ENCODE results near the gene CD163L1. TPM values are rescaled to one million over a fixed set of nuclear protein-coding genes. Genes with fewer than 3 reads are reported as not detected.

The CD163L1 gene
- total and polyA plus RNA-seq, 8 donors: 0.58 to 99.5 (median 5.5) TPM

DNA sequence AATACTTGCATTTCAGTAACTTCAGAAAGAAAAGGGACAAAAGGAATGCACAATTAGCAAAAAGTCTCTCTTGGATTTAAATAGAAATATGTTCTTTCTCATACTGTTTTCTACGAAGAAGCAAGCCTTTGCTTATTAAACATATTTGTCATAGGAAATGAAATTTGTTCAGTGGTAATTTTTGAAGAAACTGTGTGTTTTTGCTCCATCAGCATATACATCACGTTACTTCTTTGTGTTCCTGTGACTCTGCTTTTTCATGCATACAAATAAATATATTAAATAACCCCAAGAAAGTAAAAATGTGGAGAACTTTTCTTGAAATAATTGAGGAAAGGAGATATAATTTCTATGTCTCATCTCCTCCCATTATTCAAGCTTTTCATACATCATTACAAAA is 39.7 kb downstream of the CD163L1 start:
- H3K27ac ChIP-seq: no peak overlapping the region
- DNase-seq: no peak
- H3K4me3 ChIP-seq: no peak overlapping the region
- TF ChIP-seq POLR2A (IDR thresholded peaks at IDR 0.05) (no peak), EP300 (IDR thresholded peaks at IDR 0.05) (no peak), POLR2AphosphoS5 (IDR thresholded peaks at IDR 0.05) (no peak)
- TF ChIP-seq, protein P1, sequence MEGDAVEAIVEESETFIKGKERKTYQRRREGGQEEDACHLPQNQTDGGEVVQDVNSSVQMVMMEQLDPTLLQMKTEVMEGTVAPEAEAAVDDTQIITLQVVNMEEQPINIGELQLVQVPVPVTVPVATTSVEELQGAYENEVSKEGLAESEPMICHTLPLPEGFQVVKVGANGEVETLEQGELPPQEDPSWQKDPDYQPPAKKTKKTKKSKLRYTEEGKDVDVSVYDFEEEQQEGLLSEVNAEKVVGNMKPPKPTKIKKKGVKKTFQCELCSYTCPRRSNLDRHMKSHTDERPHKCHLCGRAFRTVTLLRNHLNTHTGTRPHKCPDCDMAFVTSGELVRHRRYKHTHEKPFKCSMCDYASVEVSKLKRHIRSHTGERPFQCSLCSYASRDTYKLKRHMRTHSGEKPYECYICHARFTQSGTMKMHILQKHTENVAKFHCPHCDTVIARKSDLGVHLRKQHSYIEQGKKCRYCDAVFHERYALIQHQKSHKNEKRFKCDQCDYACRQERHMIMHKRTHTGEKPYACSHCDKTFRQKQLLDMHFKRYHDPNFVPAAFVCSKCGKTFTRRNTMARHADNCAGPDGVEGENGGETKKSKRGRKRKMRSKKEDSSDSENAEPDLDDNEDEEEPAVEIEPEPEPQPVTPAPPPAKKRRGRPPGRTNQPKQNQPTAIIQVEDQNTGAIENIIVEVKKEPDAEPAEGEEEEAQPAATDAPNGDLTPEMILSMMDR (IDR thresholded peaks at IDR 0.05): no peak
- 49 to 70% (median 58%) methylated on average over 2 of the region's 2 CpGs for WGBS, 5 donors
- H3K9me3 ChIP-seq: no peaks in the 10 kb centered on the region
- H3K27me3 ChIP-seq: no peaks in the 10 kb centered on the region
- intact Hi-C loops (cut with DNase I; ENCODE audit: low total_unique reads): no loop called here
- no peaks in the 10 kb centered on the region for H3K36me3 ChIP-seq
- no peaks in the 10 kb centered on the region for H3K4me1 ChIP-seq

GRCh38 chr12:7403466-7403865 is 40.5 kb downstream of the CD163L1 start:
- Histone ChIP-seq H3K27me3 (no peaks in the 10 kb centered on the region), H3K27ac (no peak overlapping the region), H3K4me1 (no peaks in the 10 kb centered on the region), H3K36me3 (no peaks in the 10 kb centered on the region), H3K9me3 (no peaks in the 10 kb centered on the region), H3K4me3 (no peak overlapping the region)
- WGBS, 5 donors: 69 to 80% (median 73%) methylated on average over 7 of the region's 7 CpGs
- intact Hi-C loops (cut with DNase I; ENCODE audit: low total_unique reads): no loop called here
- TF ChIP-seq POLR2AphosphoS5 (IDR thresholded peaks at IDR 0.05) (no peak), EP300 (IDR thresholded peaks at IDR 0.05) (no peak), POLR2A (IDR thresholded peaks at IDR 0.05) (no peak)
- TF ChIP-seq, protein P1 (IDR thresholded peaks at IDR 0.05): no peak
- no peak for DNase-seq

DNA sequence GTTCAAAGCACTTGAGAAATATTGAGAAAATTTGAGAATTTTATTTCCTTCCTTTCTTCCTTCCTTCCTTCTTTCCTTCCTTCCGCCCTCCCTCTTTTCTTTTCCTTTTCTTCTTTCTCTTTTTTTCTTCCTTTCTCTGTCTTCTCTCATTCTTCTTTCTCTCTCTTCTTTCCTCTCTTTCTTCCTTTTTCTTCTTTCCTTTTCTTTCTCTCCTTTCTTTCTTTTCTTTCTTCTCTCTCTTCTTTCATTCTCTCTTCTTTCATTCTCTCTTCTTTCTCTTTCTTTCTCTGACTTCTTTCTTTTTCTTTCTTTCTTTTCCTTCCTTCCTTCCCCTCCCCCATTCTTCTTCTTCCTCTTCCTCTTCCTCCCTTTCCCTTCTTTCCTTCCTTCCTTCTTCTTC is 44.9 kb downstream of the CD163L1 start:
- Histone ChIP-seq H3K4me3 (no peak overlapping the region), H3K27me3 (no peaks in the 10 kb centered on the region), H3K4me1 (no peaks in the 10 kb centered on the region), H3K27ac (no peak overlapping the region), H3K9me3 (peaks cover 0 to 5% (median 0%) of the 10 kb centered on the region in 4 donors), H3K36me3 (no peaks in the 10 kb centered on the region)
- TF ChIP-seq POLR2AphosphoS5 (IDR thresholded peaks at IDR 0.05) (no peak), EP300 (IDR thresholded peaks at IDR 0.05) (no peak), POLR2A (IDR thresholded peaks at IDR 0.05) (no peak)
- TF ChIP-seq, protein P1 (IDR thresholded peaks at IDR 0.05): no peak
- intact Hi-C loops (cut with DNase I; ENCODE audit: low total_unique reads): no loop called here
- DNase-seq: no peak
- WGBS, 5 donors: 85 to 95% (median 91%) methylated on average over 1 of the region's 1 CpG

DNA sequence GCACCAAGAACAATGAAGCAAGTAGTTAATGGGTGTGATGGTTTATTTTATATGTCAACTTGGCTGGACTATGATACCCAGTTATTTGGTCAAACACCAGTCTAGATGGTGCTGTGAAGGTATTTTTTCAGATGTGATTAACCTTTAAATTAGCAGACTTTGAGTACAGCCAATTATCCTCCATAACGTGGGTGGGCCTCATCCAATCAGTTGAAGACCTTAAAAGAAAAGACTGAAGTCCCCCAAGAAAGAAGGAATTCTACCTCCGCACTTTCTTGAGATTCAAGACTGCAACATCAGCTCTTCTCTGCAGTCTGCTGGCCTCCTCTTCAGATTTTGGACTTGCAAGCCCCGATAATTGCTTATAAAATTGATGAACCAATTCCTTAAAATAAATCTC is 47.5 kb downstream of the CD163L1 start:
- Histone ChIP-seq H3K9me3 (peaks cover 0 to 5% (median 0%) of the 10 kb centered on the region in 4 donors), H3K36me3 (no peaks in the 10 kb centered on the region), H3K27me3 (no peaks in the 10 kb centered on the region), H3K4me3 (no peak overlapping the region), H3K4me1 (no peaks in the 10 kb centered on the region), H3K27ac (no peak overlapping the region)
- no peak for DNase-seq
- intact Hi-C loops (cut with DNase I; ENCODE audit: low total_unique reads): no loop called here
- TF ChIP-seq POLR2AphosphoS5 (IDR thresholded peaks at IDR 0.05): no peak
- TF ChIP-seq, protein P1 (IDR thresholded peaks at IDR 0.05): no peak
- no peak for TF ChIP-seq POLR2A (IDR thresholded peaks at IDR 0.05)
- no peak for TF ChIP-seq EP300 (IDR thresholded peaks at IDR 0.05)
- 76 to 83% (median 80%) methylated on average over 3 of the region's 3 CpGs for WGBS, 5 donors

Data from stomach (tissue), 9 donors.